CD4-positive, alpha-beta T cell treated with Interleukin-21 for 1 hour (primary cell): ENCODE data around the gene ANKS3.

Source experiments
- DNase-seq: peaks from one replicate; pipeline ENCODE4 v3.0.0-alpha.2; 2020

The ANKS3 gene

DNA sequence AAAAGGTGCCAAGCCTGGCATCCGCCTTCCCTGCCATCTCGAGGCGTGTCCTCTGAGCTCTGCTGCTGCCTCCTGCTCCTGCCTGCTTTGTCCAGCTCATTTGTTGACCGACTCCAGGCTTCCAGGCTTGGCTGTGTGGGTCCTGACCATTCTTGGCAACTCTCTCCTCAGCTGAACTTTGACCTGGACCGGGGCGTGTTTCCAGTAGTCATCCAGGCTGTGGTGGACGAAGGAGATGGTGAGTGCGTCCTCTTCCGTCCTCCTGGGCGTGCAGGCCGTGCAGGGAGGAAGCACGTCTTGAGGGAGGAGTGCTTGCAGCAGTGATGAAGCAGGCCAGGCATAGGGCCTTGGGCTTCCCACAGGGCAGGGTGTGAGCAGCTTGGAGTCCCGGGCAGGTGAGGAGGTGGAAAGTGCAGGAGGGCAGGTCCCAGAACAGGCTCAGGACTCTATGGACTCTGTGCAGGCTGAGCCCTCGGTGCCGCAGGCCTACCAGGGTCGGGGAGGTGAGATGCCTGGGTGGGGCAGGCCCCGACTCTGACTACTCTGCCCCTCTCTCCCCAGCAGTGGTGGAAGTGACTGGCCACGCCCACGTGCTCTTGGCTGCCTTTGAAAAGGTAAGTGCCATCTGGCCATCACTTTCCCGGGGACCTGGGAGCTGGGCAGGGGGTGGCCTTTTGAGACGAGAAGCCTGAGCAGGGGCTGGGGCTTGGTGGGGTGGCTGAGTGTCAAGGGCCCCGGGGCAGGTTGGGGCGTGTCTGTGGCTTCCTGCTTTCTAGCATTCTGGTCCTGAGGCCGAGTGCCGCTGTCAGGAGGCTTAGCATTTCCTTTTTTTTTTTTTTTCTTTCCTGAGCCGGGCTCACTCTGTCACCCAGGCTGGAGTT, 69.3 kb downstream of the ANKS3 start:
- peak; percentile 71 for DNase-seq

DNA sequence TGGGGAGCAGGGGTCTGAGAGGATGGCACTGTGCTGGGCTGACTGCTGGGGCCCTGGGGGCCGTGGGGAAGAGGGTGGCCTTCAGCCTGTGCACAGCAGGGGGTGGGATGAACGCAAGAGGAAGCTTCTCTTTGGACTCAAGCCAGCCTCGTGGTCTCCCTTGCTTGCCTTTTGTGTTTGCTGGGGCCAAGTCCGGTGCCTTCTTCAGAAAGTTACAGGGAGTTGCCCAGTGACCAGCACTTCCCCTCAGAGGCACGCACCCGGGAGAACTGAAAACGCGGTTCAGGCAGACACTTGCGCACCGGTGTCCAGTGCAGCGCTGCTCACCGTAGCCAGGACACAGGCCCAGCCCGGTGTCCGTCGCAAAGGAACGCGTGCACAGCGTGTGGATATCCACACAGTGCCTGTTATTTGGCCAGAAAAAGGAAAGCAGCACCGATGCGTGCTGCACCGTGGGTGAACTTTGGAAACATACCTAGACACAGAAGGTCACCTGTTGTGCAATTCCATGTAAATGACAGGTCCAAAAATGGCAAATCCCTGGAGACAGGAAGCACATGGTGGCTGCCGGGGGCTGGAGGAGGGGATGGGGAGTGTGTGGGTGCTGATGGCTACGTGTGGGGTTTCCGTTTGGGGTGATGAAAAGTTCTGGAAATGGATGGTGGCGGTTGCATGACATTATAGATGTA, 70.2 kb downstream of the ANKS3 start:
- DNase-seq = peak; percentile 24

DNA sequence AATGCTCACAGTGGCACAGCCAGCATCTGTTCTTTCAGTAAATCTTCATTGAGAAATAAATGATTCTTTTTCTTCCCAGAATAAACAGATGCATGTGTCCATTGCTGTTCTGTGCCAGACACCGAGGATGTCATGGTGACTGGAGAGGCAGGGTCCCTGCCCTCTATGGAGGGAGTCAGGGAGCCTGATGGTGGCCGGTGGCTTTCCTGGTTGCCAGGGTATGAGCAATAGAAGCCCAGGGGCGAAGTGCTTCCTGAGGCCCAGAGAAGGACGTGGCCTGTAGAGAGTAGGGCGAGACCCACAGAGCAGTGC, 70.7 kb downstream of the ANKS3 start:
- DNase-seq = no peak

DNA sequence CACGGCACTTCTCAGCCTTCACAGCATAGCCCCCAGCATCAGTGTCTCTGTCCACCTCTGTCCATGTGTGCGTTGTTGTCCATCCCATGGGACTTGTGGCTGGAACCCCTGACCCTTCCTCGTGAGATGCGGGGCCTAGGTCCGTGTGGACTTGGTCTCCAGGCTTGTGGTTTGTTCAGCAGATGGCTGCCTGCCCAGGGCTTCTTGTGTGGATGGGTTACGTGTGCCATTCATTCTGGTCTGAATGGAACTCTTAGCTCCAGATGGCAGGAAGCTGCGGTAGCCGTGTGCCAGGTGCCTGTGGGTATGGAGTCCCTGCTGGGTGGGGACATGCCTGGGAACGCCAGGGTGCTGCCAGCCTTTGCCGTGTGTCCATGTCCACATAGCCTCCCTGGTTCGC, 72.4 kb downstream of the ANKS3 start:
- no peak for DNase-seq

DNA sequence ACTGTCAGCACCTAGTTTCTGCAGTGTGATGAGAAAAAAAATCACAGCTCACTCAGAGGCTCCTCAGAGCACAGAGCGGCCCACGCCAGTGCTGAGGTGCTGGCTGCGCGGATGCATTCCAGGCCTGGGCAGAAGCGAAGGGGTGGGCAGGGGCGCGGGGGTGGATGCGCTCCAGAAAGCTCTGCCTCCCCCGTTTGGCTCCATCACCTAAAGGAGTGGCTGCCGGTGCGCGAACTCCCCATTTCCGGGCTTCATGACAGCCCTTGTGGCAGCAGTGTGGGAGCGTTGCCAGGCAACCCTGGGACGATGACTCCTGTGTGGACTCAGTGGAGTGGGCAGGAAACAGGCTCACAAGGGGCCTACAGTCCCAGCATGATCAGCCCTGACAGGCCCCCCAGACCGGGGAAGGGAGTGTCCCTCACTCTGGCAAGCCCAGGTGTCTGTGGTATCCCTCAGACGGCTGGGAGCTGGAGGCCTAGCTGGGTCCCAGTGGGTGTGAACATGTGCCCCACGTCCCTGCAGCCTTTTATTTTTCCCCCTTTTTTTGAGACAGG, 73.5 kb downstream of the ANKS3 start:
- peak; percentile 79 for DNase-seq

DNA sequence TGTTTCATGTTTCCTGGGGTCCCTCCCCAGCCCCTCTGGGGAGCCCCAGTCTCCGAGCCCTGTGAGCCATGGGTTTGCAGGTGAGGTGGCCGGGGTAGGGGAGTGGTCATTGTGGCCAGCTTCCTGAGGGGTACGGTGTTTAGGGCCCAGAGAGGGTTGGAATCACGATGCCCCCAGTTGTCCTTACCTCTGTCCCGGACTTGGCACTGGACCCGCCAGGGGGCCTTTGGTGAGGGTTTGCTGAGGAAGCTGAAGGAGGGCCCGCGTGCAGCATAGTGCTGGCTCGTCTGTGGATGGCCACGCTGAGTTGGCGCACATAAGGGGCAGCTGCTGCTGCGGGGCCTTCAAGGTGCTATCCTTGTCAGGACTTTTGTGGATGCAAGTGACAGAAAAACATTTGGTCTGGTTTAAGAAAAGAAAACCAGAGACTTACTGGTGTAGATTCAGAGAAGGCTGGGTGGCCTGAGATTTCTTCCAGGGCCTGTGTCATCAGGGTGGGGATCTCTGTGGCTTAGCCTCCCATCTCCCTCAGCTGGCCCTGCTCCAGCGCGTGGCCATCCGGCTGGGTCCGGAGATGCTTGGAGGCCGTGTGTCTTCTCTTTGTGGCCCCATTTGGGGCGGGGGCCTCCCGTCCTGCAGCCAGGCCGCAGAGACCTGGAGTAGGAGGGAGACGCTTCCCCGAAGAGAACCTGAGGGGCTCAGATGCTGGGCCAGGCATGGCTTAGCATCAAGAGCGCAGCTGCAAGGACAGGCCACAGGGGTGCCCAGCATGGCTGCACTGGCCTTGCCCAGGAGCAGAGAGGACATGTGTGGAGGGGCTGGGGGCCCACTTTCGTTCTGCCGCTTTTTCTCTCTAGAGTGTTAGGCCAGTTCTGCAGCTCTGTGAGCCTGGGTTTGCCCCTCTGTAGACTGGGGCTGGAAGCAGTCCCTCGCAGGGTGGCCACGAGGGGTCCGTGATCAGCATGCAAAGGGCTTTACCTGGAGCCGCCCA, 74.4 kb downstream of the ANKS3 start:
- DNase-seq = no peak

DNA sequence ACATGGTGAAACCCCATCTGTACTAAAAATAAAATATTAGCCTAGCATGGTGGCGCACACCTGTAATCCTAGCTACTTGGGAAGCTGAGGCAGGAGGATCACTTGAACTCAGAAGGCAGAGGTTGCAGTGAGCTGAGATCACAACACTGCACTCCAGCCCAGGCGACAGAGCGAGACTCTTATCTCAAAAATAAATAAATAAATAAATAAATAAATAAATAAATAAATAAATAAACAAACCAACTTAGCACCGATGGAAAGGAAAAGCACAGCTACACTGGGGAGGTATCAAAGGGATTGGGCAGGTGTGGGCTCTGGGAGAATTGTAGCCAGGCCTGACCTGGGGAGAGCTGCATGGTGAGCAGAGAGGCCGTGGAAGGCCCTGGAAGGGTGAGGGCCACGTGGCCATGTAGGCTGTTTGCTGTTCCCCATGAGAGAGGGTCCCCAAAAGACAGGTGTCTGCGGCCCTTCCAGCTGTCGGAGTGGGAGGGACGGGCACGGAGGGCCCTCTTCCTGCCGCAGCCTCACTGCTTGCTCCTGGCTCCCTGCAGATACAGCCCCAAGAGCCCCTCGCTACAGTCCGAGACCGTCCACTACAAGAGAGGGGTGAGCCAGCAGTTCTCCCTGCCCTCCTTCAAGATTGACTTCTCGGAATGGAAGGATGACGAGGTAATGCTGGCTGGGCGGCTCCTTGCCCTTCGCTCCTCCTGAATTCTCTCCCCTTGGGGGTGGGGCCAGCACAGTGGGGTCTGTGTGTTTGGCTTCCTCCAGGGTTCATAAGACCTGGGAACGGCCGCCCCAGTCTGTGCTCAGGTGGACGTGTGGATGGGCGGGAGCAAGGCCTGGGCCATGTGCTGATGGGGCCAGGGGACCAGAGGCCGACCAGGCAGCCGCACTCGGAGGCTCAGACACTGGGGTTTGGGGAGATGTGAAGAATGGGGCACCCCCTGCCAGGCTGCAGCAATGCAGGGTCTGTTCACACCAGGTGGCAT, 77.1 kb downstream of the ANKS3 start:
- no peak for DNase-seq

DNA sequence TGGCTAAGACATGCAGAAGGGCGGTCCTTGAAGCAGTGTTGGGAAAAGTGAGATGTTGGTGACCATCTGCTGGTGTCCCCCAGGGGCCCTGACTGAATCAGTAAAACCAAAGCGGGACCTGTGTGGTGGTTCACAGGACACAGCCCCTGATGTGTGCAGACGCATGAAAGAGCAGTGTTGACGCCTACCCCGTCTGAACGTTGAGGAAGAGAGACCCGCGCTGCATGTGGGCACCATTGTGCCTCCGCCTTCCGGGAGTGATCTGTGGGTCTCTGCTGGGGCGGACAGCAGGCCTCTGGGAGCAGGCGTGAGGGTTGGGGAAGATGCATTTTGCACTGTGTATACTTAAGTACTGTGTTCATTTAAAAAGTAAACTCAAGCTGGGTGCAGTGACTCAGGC, 77.8 kb downstream of the ANKS3 start:
- DNase-seq = no peak

DNA sequence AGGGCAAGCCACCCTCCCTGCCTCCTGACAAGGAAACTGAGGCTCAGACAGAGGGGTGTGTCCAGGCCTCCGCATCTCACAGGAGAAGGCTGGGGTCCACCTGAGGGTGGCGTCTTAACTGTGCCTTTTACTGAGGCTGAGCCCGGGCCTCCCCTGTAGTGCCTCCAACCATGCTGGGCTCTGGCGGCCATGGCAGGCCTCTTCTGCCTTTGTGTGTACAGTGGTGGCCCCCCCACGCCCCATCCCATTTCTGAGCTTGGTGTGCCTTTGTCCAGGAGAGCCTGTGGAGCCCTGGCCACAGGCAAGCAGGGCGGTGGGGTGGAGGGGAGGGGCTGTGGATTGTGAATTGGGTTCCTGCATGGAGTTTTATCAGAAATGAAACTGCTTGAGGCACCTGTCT, 78.3 kb downstream of the ANKS3 start:
- no peak for DNase-seq

DNA sequence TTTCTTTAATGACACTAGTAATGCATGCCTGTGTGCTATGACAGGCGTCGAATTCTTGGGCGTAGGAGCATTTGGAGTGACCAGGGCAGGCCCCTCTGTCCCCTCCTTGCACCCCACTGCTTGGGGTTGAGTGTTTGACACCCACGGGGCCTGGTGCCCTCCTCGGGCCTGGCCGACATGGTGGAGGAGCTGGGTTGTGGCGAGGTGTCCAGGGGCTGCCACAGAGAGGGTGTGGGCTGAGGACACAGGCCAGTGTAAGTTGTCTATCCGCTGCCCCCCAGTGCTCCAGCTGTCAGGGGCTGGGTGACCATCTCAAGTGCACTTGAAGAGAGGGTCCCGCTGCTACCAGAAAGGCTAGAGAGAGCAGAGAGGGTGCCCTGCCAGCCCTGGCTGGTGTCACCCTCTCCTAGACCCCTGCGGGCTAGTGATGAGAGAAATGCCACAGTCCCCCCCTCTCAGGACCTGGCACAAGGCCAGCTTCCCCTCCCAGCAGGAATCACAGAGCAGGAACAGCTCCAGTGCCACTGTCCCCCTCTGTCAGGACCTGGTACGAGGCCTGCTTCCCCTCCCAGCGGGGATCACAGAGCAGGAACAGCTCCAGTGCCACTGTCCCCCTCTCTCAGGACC, 79.0 kb downstream of the ANKS3 start:
- no peak for DNase-seq

DNA sequence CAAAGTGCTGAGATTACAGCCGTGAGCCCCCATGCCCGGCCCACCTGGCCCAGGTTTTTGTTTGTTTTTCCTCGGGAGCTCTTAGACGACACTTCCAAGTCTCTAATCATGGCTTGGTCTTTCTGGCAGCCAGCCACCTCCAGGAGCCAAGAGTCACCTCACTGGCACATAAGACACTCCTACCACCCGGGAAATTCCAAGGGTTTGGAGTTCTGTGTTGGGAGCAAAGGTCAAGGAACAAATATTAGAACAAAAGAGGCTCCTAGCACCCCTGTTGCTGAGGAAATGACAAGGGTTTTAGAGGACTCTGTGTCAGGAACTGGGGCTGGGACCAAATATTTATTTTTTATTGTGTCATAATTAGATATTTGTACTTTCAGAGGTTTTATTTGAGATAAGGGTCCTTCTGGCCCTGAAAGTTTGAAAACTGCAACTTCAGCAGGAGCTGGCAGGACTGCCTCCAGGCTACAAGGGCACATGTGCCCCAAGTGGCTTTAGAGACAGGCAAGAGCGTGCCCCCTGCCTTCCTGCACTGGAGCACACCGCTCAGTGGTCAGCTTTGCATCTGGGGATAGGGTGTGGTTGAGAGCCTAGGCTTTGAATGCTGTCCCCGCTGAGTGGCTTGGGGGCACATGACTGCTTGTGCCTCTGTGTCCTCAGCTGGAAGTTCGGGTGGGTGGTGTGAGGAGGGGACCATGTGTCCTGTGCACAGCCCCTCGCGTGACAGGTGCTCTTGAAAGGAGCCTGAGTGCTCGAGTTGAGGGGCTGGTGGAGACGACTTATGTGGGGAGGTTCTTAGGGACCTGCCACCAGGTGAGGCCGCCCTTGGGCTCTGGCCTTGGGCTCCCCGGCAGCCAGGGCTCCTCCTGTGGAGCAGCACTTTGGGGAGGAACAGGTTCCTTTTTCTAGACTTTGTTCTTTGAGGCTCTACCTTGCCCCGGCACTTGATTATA, 79.8 kb downstream of the ANKS3 start:
- no peak for DNase-seq

DNA sequence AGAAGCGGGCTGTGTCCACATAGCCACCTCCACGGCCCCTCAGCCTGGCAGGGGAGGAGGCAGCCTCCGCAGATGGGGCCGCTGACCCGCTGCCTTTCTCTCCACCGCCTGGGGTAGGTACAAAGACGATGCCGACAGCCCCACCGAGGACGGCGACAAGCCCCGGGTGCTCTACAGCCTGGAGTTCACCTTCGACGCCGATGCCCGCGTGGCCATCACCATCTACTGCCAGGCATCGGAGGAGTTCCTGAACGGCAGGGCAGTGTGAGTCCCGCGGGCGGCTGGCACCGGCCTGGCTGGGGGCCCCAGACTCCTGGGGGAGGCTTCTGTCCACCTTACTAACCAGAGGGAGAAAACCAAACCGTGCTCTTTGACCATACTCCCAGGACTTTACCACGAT, 81.5 kb downstream of the ANKS3 start:
- no peak for DNase-seq

DNA sequence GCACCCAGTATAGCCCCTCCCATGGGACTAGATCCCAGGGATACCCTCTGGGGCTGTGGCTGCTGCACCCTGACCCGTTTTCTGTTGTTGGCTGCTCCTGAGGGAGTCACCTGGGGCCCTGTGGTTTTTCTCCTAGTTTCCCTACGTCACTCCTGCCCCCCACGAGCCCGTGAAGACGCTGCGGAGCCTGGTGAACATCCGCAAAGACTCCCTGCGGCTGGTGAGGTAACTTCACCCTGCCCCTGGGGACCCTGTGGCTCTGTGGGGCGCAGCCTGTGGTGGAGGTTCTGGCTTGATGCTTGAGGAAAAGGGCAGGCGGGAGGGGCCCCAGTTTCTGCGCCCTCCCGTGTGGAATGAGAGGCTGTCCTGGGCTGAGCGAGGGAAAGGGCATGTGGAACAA, 82.2 kb downstream of the ANKS3 start:
- DNase-seq = no peak

DNA sequence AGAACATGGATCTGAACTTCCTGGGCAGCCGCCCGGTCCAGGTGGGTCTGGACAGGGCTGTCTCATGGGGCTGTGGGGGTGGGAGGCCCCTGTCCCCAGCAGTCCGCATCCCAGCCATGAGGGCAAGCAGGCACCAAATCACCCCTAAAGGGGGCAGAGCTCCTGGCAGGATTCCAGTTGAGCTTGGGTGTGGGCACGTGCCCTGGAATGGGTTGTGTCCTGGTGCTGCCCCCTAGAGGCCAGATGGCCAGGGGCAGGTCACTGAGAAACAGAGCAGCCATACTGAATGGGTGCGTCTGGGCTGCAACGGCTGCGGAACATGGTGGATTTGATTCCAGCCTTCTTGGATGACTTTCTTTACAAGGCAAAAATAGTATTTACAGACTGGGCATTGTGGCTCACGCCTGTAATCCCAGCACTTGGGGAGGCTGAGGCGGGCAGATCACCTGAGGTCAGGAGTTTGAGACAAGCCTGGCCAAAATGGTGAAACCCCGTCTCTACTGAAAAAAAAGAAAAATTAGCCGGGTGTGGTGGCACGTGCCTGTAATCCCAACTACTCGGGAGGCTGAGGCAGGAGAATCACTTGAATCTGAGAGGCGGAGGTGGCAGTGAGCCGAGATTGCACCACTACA, 83.5 kb downstream of the ANKS3 start:
- DNase-seq = peak; percentile 81

DNA sequence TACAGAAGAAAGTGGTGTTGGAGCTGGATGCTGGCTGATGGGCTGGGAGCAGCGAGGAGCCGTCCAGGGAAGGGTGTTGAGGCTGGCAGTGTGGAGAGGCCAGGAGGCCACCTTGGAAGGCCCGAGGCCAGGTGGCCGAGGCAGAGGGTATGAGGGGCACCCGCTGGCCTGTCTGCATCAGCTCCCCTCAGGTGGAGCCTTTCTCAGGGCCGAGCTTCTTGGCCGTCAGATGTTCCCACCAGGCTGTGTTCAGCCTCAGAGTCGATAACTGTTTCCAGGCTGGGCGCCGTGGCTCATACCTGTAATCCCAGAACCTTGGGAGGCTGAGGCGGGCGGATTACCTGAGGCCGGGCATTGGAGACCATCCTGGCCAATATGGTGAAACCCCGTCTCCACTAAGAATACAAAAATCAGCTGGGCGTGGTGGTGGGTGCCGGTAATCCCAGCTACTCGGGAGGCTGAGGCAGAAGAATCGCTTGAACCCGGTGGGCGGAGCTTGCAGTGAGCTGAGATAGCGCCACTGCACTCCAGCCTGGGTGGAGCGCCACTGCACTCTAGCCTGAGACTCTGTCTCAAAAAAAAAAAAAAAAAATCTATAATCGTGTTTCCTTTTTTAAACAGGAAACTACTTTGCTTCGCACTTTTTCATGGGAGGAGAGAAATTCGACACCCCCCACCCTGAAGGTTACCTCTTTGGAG, 84.2 kb downstream of the ANKS3 start:
- no peak for DNase-seq

DNA sequence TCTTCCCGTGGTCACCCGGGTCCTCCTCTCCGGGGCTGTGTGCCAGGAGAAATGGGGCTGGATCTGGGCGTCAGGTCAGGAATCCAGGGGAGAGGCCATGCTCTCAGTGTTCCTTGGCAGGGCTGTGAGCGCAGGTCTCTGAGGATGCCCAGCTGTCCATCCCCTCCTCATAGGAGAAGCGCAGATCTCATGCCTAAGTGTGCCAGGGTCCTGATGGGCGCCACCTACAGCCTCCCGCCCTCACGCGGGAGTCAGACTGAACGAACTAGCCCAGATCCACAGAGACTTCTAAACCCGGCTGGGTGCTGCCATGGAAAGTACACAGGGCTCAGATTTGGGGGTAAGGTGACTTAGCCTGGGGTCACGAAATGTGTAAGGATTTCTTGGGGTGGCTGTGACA, 85.2 kb downstream of the ANKS3 start:
- no peak for DNase-seq

DNA sequence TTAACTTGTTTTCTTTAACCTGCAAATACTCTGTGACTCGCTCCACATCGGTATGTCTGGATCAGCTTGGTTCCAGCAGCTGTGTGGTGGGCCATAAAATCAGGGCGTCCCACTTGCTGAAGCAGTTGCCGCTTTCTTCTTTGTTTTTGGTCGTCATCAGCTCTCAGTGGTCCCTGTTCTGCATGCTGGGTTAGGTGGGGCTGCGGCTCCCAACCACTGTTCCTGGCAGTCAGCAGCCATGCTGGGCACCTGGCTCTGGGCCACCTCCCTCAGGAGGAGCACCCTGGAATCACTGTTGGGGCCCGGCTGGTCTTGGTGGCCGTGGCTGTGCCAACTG, 86.5 kb downstream of the ANKS3 start:
- DNase-seq = no peak

DNA sequence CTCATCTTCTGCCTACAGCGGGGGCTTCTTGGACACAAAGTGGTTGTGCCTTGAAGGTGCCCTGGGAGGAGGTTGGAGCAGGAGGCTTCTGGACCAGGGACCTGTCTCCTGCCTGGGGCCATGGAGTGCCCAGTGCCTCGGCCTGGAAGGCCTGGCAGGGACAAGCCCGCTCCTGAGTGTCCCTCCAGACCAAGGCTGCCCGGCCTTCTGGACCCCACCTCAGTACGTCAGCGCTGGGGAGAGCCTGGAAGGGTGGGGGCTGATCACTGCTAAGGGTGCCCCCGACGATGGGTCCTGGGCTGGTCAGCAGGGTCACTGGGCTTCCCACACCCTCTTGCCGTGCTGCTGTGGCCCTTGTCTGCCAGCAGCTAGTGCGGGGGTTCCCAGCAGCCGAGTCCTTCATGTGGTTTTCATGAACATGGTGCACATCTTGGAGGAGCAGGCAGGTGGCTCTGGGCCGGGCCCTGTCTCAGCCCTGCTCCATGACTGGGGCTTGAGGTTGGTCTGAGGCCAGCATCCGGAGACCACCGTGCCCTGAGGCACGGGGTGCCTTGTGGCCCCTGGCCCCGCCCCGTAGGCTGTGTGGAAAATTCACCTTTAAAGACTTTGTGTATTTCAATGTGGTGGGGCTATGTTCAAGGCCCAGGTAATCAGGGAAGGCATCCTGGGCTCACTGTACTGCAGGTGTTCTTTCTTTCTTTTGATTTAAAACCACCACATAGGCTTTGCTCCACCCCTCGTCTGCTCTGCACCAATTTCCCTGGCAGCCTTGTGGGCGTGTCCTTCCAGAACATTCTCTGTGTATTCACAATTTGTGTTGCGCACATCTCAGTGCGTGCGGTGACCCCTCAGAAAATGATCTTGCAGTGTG, 87.1 kb downstream of the ANKS3 start:
- no peak for DNase-seq
